GM18858 (cell line): Measurements from ENCODE around the gene HIC2.
"Not testable (repeated sequence)": the region's sequence is repeated elsewhere in the genome, so short reads cannot be mapped to it uniquely, and the experiment has no call there.

ENCODE experiments used
- ATAC-seq: cut with Tn5 transposase; IDR thresholded peaks from one replicate; pipeline ENCODE4 v1.9.1; 2021; ENCODE audit not compliant: unreplicated experiment

HIC2 gene

GRCh38 chr22:21489149-21489680, 72.0 kb downstream of the HIC2 start:
- ATAC-seq, result not testable (repeated sequence)

GRCh38 chr22:21490556-21490955, 73.4 kb downstream of the HIC2 start:
- ATAC-seq, result not testable (repeated sequence)

GRCh38 chr22:21492271-21492670, 75.1 kb downstream of the HIC2 start:
- not testable (repeated sequence) for ATAC-seq

- ATAC-seq, result not testable (repeated sequence)
These were observed 76.9 kb downstream of the HIC2 start for GRCh38 chr22:21493789-21494782.

- not testable (repeated sequence) for ATAC-seq
These were observed 80.8 kb downstream of the HIC2 start for GRCh38 chr22:21497984-21498383.

- not testable (repeated sequence) for ATAC-seq
These were observed 81.3 kb downstream of the HIC2 start for GRCh38 chr22:21498489-21498888.

- ATAC-seq, result not testable (repeated sequence)
These were observed 82.7 kb downstream of the HIC2 start for GRCh38 chr22:21499623-21500506.
